HepG2 (cell line): ENCODE data around the gene ERICH3. TPM values are rescaled to one million over a fixed set of nuclear protein-coding genes. Genes with fewer than 3 reads are reported as not detected.

Source experiments
- CBX1 ChIP-seq: IDR thresholded peaks from one replicate; pipeline ENCODE4 v1.6.1; 2016; ENCODE audit warnings: antibody characterized with exemption, low read depth
- CEBPB ChIP-seq: IDR thresholded peaks from 2 replicates; pipeline ENCODE4 v1.6.1; 2011; ENCODE audit warnings: low read depth, low read length, improper control_type of control experiment, borderline replicate concordance
- CEBPG ChIP-seq: IDR thresholded peaks from 2 replicates; pipeline ENCODE4 v1.6.1; 2016
- EHMT2 ChIP-seq: fragments of 200-600 bp; sonication (generic); IDR thresholded peaks from 2 replicates; pipeline ENCODE4 v1.7.0; 2017; ENCODE audit warnings: antibody characterized with exemption, low read depth, low read length, borderline replicate concordance
- FOXA3 ChIP-seq: IDR thresholded peaks from 2 replicates; pipeline ENCODE4 v1.6.1; 2016; ENCODE audit warnings: missing genetic modification reagents, missing compliant biosample characterization
- FOXK1 ChIP-seq: sonication (generic); formaldehyde crosslinking; IDR thresholded peaks from 2 replicates; pipeline ENCODE4 v1.4.0; 2020; ENCODE audit warnings: low read depth, missing genetic modification reagents, borderline replicate concordance
- HNRNPL ChIP-seq: fragments of 200-400 bp; formaldehyde crosslinking; IDR thresholded peaks from 2 replicates; pipeline ENCODE4 v1.6.1; 2017; ENCODE audit warnings: mild to moderate bottlenecking, low read depth, low read length
- MIXL1 ChIP-seq: IDR thresholded peaks from 2 replicates; pipeline ENCODE4 v1.6.1; 2016
- NR2C2 ChIP-seq: sonication (generic); formaldehyde crosslinking; IDR thresholded peaks from 2 replicates; pipeline ENCODE4 v1.4.0; 2020; ENCODE audit warnings: missing genetic modification reagents, mild to moderate bottlenecking, moderate library complexity, borderline replicate concordance
- SAP130 ChIP-seq: IDR thresholded peaks from 2 replicates; pipeline ENCODE4 v1.6.1; 2016; ENCODE audit warnings: low read depth
- SRSF9 ChIP-seq: fragments of 200-400 bp; formaldehyde crosslinking; IDR thresholded peaks from 2 replicates; pipeline ENCODE4 v1.6.1; 2018; ENCODE audit warnings: borderline replicate concordance, mild to moderate bottlenecking, low read depth, low read length; ENCODE audit not compliant: insufficient read depth, poor library complexity, severe bottlenecking
- TEAD3 ChIP-seq: optimal IDR thresholded peaks from 2 replicates; pipeline ENCODE3; 2016; ENCODE audit warnings: borderline replicate concordance
- THAP11 ChIP-seq: IDR thresholded peaks from 2 replicates; pipeline ENCODE4 v1.6.1; 2016; ENCODE audit warnings: missing biosample characterization, missing genetic modification reagents
- ZFX ChIP-seq: sonication (generic); formaldehyde crosslinking; IDR thresholded peaks from 2 replicates; pipeline ENCODE4 v1.4.0; 2020; ENCODE audit warnings: mild to moderate bottlenecking, low read depth, missing genetic modification reagents, moderate library complexity
- ZNF235 ChIP-seq: sonication (generic); formaldehyde crosslinking; IDR thresholded peaks from 2 replicates; pipeline ENCODE4 v1.8.1; 2023; ENCODE audit warnings: mild to moderate bottlenecking, missing genetic modification reagents, borderline replicate concordance
- ZNF34 ChIP-seq: sonication (generic); formaldehyde crosslinking; IDR thresholded peaks from 2 replicates; pipeline ENCODE4 v1.4.0; 2020; ENCODE audit warnings: mild to moderate bottlenecking, missing genetic modification reagents, borderline replicate concordance
- ZNF7 ChIP-seq: IDR thresholded peaks from 2 replicates; pipeline ENCODE4 v1.6.1; 2016; ENCODE audit warnings: missing biosample characterization, missing genetic modification reagents
- ZNF891 ChIP-seq: sonication (generic); formaldehyde crosslinking; IDR thresholded peaks from 2 replicates; pipeline ENCODE4 v1.5.0; 2020; ENCODE audit warnings: mild to moderate bottlenecking, missing genetic modification reagents
- polyA plus RNA-seq, 8 experiments: library from polyadenylated mRNA; depleted of rRNA in 3 of 8; stranded (reverse) in 7 of 8; unstranded in 1 of 8; fragments of >200 nt; fragmentation: Illumina TruSeq in 4 of 8; extraction: Trizol in 4 of 8; gene quantifications; 2 replicates each; pipeline versions ENCODE4 v1.2.1 to v1.2.3, GENCODE V29; 2011 to 2016; ENCODE audit warnings: low read depth in 4 of 8, missing spikeins in 1 of 8, mixed read lengths in 1 of 8; ENCODE audit not compliant: insufficient read depth in 1 of 8
- total RNA-seq, 5 experiments: library from RNA; depleted of rRNA; stranded (reverse); fragments of >200 nt; fragmentation: Illumina TruSeq; extraction: Trizol; gene quantifications; 2 replicates each; pipeline ENCODE4 v1.2.3, GENCODE V29; 2016; ENCODE audit warnings: low read depth in 1 of 5
- TF ChIP-seq, protein P1 (sequence below): sonication (generic); formaldehyde crosslinking; IDR thresholded peaks from 2 replicates; pipeline ENCODE4 v1.9.0; 2021; ENCODE audit warnings: missing genetic modification reagents, borderline replicate concordance
- TF ChIP-seq, protein P2 (sequence below): sonication (generic); formaldehyde crosslinking; IDR thresholded peaks from 2 replicates; pipeline ENCODE4 v1.4.0; 2020; ENCODE audit warnings: missing genetic modification reagents
- TF ChIP-seq, protein P3 (sequence below): sonication (generic); formaldehyde crosslinking; IDR thresholded peaks from 2 replicates; pipeline ENCODE4 v1.4.0; 2020; ENCODE audit warnings: missing genetic modification reagents
- TF ChIP-seq, protein P4 (sequence below): sonication (generic); formaldehyde crosslinking; IDR thresholded peaks from 2 replicates; pipeline ENCODE4 v1.5.1; 2020; ENCODE audit warnings: mild to moderate bottlenecking, missing genetic modification reagents, moderate library complexity
- TF ChIP-seq, protein P5 (sequence below): sonication (generic); formaldehyde crosslinking; IDR thresholded peaks from 2 replicates; pipeline ENCODE4 v1.5.0; 2020; ENCODE audit warnings: mild to moderate bottlenecking, missing genetic modification reagents, moderate library complexity

Gene ERICH3
- total and polyA plus RNA-seq, 2 of the 13 experiments (the other 11 are each of a cell fraction or from before 2014, with no cell fraction given): 0.03 TPM; not detected in 1

DNA sequence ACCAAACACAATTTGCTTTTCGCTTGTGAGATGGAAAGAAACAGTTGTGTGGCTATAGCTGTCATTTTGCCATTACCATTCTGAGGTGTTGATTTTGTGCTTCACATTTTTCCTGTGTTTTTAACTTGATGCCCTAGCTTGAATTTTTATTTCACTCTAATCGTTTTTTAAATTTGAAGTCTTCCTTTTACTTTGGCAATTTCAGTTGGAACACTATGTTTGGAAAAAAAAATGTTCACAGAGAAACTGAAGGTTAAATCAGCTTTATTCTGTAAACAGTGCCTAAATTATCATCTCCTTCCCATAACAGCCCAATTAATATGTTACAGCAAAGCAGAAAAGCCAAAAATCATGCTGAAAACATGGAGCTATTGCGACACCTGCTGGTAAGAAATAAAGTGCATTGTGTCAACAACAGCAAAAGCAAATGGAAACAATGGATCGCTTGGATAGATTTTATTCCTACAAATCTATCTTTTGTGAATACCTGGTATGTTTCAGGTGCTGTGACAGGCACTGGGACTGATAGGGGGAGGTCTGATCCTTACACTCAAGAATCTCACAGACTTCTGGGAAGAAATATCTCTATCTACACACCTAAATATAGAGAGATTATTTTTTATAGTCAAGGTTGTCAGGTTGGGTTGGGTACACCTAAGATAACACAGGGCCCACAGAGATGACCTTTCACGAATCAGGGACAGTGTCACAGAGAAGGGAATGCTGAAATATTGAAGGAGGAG lies 16.2 kb upstream of the ERICH3 start (continued):
- TF ChIP-seq, protein P1, sequence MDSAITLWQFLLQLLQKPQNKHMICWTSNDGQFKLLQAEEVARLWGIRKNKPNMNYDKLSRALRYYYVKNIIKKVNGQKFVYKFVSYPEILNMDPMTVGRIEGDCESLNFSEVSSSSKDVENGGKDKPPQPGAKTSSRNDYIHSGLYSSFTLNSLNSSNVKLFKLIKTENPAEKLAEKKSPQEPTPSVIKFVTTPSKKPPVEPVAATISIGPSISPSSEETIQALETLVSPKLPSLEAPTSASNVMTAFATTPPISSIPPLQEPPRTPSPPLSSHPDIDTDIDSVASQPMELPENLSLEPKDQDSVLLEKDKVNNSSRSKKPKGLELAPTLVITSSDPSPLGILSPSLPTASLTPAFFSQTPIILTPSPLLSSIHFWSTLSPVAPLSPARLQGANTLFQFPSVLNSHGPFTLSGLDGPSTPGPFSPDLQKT: no peak
- TF ChIP-seq FOXK1 (CRISPR knock-in tag): peak; percentile 73; the same call in 1 of the 2 replicates
- TF ChIP-seq TEAD3 (CRISPR knock-in tag): no peak
- TF ChIP-seq ZNF891 (CRISPR knock-in tag): no peak
- TF ChIP-seq THAP11: 0 out of 2 replicates have a peak, but pooled peaks have one; percentile 25
- TF ChIP-seq CEBPB: peak; percentile 93
- peak; percentile 62; the same call in 1 of the 2 replicates for TF ChIP-seq MIXL1
- TF ChIP-seq, protein P2, sequence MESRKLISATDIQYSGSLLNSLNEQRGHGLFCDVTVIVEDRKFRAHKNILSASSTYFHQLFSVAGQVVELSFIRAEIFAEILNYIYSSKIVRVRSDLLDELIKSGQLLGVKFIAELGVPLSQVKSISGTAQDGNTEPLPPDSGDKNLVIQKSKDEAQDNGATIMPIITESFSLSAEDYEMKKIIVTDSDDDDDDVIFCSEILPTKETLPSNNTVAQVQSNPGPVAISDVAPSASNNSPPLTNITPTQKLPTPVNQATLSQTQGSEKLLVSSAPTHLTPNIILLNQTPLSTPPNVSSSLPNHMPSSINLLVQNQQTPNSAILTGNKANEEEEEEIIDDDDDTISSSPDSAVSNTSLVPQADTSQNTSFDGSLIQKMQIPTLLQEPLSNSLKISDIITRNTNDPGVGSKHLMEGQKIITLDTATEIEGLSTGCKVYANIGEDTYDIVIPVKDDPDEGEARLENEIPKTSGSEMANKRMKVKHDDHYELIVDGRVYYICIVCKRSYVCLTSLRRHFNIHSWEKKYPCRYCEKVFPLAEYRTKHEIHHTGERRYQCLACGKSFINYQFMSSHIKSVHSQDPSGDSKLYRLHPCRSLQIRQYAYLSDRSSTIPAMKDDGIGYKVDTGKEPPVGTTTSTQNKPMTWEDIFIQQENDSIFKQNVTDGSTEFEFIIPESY (CRISPR knock-in tag): no peak
- peak; percentile 94 for TF ChIP-seq FOXA3 (CRISPR knock-in tag)
- TF ChIP-seq SAP130 (CRISPR knock-in tag): peak; percentile 39; the same call in 1 of the 2 replicates
- no peak for TF ChIP-seq ZNF34 (CRISPR knock-in tag)
- TF ChIP-seq CBX1: no peak
- no peak for TF ChIP-seq EHMT2
- TF ChIP-seq, protein P3, sequence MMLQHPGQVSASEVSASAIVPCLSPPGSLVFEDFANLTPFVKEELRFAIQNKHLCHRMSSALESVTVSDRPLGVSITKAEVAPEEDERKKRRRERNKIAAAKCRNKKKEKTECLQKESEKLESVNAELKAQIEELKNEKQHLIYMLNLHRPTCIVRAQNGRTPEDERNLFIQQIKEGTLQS (CRISPR knock-in tag): no peak
- TF ChIP-seq, protein P4, sequence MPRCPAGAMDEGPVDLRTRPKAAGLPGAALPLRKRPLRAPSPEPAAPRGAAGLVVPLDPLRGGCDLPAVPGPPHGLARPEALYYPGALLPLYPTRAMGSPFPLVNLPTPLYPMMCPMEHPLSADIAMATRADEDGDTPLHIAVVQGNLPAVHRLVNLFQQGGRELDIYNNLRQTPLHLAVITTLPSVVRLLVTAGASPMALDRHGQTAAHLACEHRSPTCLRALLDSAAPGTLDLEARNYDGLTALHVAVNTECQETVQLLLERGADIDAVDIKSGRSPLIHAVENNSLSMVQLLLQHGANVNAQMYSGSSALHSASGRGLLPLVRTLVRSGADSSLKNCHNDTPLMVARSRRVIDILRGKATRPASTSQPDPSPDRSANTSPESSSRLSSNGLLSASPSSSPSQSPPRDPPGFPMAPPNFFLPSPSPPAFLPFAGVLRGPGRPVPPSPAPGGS (CRISPR knock-in tag): no peak
- no peak for TF ChIP-seq ZNF235
- no peak for TF ChIP-seq ZFX
- TF ChIP-seq HNRNPL: no peak
- TF ChIP-seq ZNF7: no peak
- no peak for TF ChIP-seq SRSF9
- TF ChIP-seq, protein P5, sequence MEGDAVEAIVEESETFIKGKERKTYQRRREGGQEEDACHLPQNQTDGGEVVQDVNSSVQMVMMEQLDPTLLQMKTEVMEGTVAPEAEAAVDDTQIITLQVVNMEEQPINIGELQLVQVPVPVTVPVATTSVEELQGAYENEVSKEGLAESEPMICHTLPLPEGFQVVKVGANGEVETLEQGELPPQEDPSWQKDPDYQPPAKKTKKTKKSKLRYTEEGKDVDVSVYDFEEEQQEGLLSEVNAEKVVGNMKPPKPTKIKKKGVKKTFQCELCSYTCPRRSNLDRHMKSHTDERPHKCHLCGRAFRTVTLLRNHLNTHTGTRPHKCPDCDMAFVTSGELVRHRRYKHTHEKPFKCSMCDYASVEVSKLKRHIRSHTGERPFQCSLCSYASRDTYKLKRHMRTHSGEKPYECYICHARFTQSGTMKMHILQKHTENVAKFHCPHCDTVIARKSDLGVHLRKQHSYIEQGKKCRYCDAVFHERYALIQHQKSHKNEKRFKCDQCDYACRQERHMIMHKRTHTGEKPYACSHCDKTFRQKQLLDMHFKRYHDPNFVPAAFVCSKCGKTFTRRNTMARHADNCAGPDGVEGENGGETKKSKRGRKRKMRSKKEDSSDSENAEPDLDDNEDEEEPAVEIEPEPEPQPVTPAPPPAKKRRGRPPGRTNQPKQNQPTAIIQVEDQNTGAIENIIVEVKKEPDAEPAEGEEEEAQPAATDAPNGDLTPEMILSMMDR: peak; percentile 85
- TF ChIP-seq CEBPG (CRISPR knock-in tag): peak; percentile 63
- TF ChIP-seq NR2C2: no peak
